ENCODE measurements around the gene G6PC3.

G6PC3 gene

DNA sequence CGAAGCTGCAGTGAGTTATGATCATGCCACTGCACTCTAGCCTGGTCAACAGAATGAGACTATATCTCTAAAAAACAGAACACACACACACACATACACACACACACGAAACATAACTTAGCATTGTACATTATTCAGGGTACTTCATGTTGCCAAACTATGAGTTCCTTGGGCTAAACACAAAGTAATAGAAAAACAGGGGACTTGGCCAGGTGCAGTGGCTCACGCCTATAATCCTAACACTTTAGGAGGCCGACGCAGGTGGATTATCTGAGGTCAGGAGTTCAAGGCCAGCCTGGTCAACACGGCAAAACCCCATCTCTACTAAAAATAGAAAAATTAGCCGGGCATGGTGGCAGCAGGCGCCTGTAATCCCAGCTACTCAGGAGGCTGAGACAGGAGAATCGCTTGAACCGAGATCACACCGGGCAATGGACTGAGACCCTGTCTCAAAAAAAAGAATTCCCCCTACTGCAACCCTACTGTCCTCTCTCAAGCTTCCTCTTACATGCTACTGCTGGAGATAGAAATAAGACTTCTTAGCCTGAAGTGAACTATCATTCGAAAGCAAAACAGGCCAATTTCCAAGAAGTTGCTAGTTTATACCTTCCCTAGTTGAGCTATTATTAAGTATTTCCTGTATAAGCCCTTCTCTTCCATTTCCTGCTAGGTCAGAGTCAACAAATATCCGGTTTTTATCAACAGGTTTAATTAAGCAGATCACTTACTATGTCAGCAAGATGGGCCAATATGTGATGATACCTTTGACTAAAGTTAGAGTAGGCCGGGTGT is 11.2 kb upstream of the G6PC3 start:
- DNase-seq (ENCODE audit: low spot score): no peak

DNA sequence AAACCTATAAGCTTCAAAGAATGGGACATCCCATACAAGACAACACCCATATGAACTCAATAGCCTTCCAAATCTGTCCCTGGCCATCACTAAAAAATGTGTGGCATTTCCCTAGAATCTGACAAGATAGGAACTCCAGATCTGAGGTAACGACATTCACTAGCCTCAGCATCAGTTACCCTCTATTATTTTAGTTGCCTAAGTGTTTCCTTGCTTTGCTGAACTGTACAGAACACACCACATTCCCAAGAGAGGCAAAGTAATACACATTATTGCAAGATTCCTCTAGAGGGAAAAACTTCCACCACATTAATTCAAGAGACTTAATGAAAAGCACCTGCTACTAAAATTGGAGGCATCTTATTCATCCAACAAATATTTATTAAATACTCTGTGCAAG is 9.1 kb upstream of the G6PC3 start:
- DNase-seq (ENCODE audit: low spot score): no peak

DNA sequence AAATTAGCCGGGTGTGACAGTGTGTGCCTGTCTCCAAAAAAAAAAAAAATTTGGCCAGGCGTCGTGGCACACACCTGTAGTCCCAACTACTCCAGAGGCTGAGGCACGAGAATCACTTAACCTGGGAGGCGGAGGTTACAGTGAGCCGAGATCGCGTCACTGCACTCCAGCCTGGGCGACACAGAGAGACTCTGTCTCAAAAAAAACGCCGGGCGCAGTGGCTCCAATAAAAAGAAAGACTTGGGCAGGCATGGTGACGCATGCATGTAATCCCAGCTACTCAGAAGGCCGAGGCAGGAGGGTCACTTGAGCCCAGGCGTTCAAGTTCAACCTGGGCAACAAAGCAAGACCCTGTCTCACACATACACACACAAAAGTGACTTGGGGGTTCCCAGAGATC is 7.7 kb upstream of the G6PC3 start:
- DNase-seq (ENCODE audit: low spot score): no peak

DNA sequence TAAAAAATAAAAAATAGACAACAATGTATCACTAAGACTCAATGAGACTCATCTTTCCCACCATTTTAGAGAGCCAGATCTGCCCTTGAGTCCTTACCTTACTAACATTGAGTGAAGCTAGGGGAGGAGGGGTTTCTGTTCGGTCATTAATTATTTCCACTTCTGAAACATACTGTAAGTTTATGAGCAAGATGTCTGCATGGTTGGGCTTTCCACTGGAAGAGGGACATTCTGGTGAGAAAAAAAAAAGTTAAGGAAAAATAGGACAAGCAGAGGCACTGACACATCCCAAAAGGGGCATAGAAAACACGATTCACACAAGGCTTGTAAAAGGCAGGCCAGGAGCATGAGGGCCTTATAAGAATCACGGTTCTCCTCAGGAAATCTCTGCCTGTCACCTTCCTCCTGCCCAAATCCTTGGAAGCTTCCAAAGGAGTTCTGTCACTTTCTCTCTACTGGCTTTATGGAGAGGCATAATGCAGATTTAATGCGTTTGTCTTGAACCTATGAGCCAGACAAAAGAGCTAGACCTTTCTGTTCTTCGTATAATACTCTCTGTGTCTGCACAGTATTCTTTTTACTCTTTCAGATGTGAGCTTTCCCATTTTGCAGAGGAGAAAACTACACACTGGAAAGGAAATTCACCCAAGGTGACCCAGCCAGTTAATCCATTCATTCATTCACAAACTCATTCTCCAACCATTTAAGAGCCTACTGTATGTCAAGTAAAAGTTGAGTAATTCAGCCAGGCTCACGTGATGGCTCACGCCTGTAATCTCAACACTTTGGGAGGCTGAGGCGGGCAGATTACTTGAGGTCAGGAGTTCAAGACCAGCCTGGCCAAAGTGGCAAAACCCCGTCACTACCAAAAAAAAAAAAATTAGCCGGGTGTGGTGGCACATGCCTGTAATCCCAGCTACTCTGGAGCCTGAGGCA is 6.6 kb upstream of the G6PC3 start:
- no peak for DNase-seq (ENCODE audit: low spot score)

DNA sequence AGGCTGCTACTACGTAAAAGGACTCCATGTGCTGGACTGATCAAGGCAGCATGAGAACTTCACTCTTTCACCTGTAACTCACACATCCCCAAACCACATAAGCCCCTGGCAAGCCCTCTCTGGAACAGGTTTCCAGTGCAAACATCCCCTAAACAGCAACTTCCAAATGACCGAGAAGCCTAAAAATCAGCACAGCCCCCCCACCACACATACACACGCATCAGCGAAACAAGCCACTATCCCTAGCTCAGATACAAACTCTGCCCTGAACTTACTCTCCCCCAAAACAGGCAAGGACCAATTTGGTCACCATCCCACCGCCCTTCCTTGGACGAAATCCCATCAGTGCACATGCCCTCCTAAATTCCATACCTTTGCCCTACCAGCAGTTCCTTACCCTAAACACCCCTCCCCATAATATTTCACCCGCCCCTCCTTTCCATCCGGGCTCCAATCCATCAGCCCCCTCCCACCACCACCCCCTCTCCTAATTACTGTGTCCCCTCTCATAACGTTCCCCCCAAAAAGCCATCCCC is 4.8 kb upstream of the G6PC3 start:
- DNase-seq (ENCODE audit: low spot score): peak; percentile 13

DNA sequence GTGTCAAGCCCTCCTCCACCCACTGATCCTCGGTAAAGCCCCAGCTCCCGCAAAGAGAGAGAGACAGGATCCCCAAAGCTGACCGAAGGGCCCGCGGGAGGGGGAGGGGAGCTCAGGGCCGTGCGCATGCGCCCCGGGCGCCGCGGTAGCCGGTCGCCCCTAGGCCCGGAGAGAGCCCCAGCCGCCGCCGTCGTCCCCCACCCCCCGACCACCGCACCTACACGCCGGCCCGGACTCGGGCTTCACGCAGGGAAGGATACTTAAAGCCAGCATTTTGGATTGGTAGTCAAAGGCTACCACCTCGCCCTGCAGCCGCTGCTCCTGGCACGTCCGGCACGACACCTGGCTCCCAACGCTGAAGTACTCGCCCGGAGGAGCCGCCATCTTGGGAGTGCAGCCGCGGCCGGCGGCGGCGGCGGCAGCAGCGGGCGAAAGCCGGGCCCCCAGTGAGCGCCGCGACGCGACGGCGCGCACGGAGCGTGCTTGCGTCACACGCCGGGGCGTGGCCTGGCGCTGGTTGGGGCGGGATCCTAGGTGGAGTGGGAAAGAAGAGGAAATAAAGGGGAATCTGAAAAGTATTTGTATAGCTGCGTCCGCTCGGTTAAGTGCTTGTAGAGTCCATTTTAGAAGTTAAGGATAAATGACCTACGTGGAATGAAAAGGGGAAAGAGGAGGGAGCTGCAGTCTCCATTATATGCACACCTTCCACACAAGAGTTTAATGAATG is 4.2 kb upstream of the G6PC3 start, which contains the start of gene LSM12:
Gene LSM12 (minus strand): TSS at position 468 of the 727 bp plus-strand sequence. CDS start 84 bp downstream, at position 384.
- DNase-seq (ENCODE audit: low spot score): peak; percentile 92

DNA sequence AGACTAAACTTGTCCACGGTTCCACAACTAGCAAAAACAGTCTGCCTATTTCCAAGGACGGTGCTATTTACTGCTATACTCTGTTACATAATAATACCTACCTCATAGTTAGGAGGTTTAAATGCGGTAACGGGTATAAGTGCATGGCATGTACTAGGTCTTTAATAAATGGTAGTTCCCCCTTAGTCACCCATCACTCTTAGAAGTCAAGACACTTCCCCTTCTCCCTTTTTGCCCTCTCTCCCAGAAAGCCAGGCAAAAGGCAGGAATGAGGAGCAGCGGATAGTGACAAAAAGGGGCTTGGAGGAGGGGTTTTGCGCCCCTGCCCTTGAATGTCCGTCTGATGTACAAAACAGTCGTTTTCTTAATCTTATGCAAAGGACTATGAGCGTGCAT is 3.0 kb upstream of the G6PC3 start:
- no peak for DNase-seq (ENCODE audit: low spot score)

DNA sequence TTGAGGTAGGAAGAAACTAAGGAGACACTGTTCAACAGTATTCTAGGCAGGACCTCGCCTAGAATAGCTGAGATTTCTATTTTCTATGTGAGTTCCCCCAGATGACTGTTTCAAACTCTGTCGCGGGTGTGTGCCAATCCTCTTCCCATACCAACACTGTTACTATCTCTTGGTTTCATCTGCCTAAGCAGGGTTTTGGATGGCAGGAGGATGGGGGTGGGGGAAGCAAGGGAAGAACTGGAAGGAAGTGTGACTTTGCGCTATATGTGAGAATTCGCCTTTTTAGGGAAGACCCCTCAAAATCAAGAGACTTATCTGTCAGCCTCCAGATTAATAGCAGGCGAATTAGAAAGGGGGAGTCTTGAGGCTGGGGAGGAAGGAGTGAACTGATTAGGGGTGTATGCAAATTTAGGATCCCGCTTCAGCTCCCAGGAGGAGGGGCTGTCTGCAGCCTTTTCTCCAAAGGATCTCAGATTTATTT is 521 bp upstream of the G6PC3 start:
- peak; percentile 6 for DNase-seq (ENCODE audit: low spot score)

DNA sequence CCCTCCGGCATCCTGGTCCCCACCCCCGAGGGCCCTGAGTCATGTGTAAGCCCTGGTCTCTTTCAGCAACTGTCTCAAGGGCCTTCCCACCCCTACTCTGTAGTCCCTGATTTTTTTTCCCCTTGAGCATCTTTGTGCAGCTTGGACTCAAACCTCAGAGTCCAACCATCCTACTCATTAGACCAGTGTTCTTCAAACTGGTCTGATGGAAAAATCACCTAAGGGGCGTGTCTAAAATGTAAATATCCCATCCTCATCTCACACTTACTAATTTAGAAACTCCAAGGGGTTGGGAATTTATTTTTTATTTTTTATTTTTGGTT is 624 bp downstream of the G6PC3 start:
- DNase-seq (ENCODE audit: low spot score): no peak

DNA sequence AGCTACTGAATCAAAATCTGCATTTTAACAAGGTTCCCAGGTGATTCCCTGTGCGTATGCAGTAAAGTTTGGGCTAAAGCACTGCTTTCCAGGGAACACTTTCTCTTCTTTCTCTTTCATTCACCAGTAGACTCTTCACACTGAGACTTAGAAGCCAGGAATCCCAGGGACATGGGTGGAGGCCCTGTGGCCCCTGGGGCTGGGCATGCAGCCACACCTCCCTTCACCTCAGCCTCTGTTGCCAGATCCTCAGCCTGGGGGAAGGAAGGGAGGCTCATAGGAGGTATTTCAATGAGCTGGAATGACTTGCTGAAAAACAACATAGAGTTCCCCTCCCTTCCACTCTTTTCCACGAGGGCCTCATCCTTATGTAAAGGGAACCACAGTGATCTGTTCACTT is 1.2 kb downstream of the G6PC3 start:
- no peak for DNase-seq (ENCODE audit: low spot score)

DNA sequence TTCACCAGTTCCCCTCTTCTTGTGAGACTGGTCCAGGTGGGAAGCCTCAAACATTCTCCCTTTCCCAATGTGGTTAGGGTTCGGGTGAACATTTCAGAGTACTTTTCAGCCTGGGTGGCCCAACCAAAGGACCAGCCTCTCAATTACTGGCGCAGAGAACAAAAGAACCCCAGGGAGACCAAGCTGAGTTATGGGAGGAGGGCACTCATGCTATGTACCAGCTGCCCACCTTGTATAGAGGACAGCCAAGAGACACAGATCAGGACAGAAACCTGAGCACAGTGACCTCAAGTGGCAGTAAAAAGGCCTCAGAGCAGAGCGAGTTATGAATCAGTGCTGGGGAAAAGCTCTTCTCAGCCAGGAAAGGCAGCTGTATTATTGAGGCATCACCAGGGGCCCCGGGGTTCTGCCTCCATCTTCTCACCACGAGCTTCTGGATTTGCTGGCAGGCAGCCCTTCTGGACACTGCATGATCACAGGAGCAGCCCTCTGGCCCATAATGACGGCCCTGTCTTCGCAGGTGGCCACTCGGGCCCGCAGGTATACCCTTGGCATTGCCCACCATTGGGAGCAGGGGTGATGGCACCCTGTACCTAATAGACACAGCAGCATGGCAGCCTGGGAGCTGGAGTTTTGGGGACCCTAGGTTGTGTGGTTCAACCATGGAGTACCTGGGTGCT is 3.8 kb downstream of the G6PC3 start:
- DNase-seq (ENCODE audit: low spot score): no peak

DNA sequence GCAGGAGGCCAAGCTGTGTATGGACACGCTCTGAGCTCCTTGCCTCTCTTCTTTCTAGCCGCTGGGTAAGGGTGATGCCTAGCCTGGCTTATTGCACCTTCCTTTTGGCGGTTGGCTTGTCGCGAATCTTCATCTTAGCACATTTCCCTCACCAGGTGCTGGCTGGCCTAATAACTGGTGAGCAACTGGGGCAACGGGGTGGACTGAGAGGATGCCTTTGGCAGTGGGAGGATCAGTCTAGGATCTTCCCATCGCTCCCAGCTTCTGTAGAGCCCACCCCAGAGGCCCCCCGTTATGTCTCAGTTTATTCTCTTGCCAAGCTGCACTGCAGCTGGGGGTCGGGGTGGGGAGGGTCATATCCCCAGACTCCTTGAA is 4.4 kb downstream of the G6PC3 start:
- DNase-seq (ENCODE audit: low spot score): no peak

DNA sequence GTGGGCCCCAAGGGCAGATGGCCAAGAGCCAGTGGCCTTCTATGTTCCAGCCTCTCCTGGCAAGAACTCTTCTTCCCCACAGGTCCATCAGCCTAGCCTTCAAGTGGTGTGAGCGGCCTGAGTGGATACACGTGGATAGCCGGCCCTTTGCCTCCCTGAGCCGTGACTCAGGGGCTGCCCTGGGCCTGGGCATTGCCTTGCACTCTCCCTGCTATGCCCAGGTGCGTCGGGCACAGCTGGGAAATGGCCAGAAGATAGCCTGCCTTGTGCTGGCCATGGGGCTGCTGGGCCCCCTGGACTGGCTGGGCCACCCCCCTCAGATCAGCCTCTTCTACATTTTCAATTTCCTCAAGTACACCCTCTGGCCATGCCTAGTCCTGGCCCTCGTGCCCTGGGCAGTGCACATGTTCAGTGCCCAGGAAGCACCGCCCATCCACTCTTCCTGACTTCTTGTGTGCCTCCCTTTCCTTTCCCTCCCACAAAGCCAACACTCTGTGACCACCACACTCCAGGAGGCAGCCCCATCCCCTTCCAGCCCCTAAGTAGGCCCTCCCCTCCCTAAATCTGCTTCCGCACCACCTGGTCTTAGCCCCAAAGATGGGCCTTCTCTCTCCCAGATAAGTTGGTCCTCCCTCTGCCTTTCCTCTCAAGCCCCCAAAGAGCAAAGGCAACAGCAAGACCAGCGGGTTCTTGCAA is 5.2 kb downstream of the G6PC3 start:
- DNase-seq (ENCODE audit: low spot score): no peak

DNA sequence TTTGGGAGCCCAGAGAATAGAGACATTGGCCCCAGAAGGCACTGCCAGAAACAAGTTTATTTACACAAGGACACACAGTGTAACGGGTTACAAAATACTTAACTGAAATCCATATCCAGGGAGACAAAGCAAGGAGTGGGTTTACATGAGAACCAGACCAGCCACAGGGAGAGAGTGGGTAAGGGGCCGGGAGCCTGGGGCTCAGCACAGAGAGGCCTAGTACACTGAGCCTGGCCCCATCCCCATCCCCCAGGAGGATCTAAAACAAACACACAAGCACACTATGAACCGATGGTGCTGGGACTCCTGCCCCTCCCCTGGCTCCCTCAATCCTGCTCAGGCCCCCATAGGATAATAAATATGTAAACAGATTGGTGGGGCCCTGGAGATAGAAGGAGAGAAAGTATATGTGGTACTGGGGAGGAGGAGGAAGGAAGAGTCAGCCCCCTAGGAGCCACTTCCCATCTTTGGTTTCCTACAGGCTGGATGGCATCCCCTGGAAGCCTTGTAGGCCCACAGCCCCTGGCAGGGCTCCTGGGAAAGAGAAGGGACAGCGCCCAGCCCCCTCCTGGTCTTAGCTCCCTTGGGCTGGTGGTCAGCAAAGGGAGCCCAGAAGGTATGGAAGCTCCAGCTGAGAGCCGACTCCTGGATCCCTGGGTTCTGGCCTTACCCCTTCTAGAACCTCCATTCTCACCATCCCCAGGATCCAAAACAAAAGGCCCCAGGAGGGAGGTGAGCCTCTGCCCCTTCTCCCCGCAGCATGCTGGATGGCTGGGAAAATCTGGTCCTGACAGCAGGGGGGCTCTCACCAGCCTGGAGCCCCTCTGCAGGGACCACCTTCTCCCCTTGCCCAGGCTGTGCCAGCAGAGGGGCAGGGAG is 6.4 kb downstream of the G6PC3 start:
- no peak for DNase-seq (ENCODE audit: low spot score)

DNA sequence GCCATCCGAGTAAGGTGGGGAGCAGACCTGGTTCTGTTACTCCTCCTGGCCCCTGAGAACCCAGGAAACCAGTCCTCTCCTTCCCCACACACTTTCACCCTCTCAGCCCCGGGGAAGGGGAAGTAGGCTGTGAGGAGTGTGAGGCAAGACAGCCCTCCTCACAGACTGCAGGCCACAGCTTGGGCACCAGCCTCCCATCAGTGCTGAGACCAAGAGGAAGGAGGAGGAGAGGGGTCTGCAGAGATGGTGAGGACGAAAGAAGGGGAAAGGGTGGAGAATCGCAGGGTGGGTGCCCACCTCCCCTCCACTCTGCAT is 7.0 kb downstream of the G6PC3 start:
- no peak for DNase-seq (ENCODE audit: low spot score)

DNA sequence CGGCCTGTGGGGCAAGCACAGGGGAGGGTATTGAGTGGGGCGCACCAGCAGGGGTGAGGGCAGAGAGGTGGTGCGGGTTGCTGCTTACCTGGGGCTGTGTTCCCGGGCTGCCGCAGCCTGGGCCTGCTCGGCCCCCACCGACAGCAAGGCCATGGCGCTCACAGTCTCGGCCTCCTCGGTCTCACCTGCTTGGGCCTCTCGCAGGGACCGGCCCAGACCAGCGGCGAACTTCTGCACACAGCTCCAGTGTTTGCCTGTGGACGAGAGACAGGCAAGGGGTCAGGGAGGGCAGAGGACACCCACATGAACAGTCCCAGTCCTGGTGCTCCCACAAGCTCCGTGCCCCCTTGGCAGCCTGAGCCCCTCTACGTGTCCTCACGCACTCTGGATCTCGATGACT is 7.9 kb downstream of the G6PC3 start:
- no peak for DNase-seq (ENCODE audit: low spot score)

DNA sequence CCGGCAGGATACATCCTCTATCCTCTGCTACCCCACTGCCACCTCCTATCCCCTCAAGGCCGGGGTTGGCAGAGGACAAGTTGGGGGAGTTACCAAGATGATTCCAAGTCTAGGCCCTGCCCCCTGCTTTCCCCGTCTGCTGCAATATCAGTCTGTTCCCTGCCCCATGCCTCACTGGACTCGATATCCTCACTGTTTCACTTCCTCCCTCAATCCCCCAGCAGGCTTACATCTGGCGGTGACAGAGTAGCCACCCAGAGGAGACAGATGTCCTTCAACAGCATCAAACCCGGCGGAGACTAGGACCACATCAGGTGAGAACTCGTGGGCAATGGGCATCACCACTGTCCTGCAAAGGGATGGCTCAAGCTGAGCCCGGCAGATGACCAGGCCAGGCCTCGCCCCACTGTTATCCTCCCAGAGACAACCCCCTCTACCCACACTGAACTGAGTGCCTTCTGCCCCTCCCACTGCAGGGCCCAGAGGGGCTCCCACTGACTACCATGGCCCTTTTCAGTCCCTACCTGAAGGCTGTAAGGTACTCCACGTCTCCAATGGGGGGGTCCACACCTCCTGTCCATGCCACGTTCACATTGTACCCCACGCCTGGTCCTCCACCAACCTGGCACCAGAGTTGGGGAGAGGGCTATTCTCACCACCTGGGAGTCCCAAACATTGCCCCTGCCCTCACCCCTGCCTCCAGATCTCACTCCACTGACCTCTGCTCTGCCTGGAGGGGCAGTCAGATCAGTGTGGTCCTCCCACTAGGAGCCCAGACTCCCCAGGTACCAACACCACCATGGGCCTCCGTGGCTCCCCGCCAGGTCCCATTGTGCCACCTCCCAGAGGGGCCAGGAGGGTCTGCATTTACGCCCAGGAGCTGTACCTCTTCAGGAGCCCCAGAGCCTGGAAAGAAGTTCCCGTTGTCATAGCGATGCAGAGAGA is 9.6 kb downstream of the G6PC3 start:
- DNase-seq (ENCODE audit: low spot score): no peak

DNA sequence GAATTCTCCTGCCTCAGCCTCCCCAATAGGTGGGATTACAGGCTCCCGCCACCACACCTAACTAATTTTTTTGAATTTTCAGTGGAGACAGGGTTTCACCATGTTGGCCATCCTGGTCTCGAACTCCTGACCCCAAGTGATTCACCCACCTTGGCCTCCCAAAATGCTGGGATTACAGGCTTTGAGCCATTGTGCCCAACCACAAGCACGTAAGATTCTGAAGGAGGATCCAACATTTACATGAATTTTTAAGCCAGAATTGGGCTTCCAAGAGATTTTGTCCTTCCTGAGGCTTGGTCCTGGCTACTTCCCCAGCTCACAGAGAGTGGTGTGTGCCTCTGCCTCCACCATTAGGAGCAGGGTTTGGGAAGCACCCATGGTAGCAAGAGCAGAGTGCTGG is 11.1 kb downstream of the G6PC3 start:
- DNase-seq (ENCODE audit: low spot score): no peak

All from activated CD4-positive, alpha-beta T cell treated with anti-CD3 and anti-CD28 coated beads, Interleukin-2, Interleukin-4, amounts not matched to agents 100 ng/mL and 50 ng/mL, durations not matched to agents 16 hours and 8 hours (primary cell).